Liver (tissue), 9 donors: Measurements from ENCODE around the gene TMEM161B. TPM values are rescaled to one million over a fixed set of nuclear protein-coding genes. Genes with fewer than 3 reads are reported as not detected.
"Not testable (repeated sequence)": the region's sequence is repeated elsewhere in the genome, so short reads cannot be mapped to it uniquely, and the experiment has no call there.

ENCODE experiments used
- DNase-seq: peaks from one replicate; pipeline ENCODE4 v3.0.0-alpha.2; 2017; ENCODE audit warnings: low spot score
- H3K27ac ChIP-seq, 2 donors: one replicate each; pipeline ENCODE4 v1.7.0; 2013; ENCODE audit warnings: inconsistent platforms in 2 of 2, low read length in 2 of 2, control low read depth in 1 of 2, low read depth in 1 of 2, mild to moderate bottlenecking in 1 of 2
- H3K27me3 ChIP-seq, 4 donors: one replicate each; pipeline versions ENCODE4 v1.6.1 to v1.7.0; 2013; ENCODE audit warnings: low read length in 3 of 4, inconsistent platforms in 1 of 4, mild to moderate bottlenecking in 1 of 4, moderate library complexity in 1 of 4; ENCODE audit not compliant: control insufficient read depth in 4 of 4, insufficient read depth in 4 of 4
- H3K36me3 ChIP-seq, 4 donors: one replicate each; pipeline versions ENCODE4 v1.6.1 to v1.7.0; 2013; ENCODE audit warnings: low read length in 3 of 4, mild to moderate bottlenecking in 3 of 4, low read depth in 1 of 4, moderate library complexity in 1 of 4; ENCODE audit not compliant: control insufficient read depth in 4 of 4, insufficient read depth in 3 of 4
- H3K4me1 ChIP-seq, 4 donors: one replicate each; pipeline versions ENCODE4 v1.6.1 to v1.7.0; 2013; ENCODE audit warnings: low read length in 3 of 4, mild to moderate bottlenecking in 3 of 4, moderate library complexity in 1 of 4; ENCODE audit not compliant: control insufficient read depth in 4 of 4, insufficient read depth in 4 of 4
- H3K4me3 ChIP-seq, 3 donors: one replicate each; pipeline versions ENCODE4 v1.6.1 to v1.7.0; 2013; ENCODE audit warnings: low read length in 3 of 3, control low read depth in 1 of 3, low read depth in 1 of 3, mild to moderate bottlenecking in 1 of 3
- H3K9ac ChIP-seq, 2 donors: one replicate each; pipeline ENCODE4 v1.7.0; 2013; ENCODE audit warnings: low read length in 2 of 2, mild to moderate bottlenecking in 2 of 2, moderate library complexity in 2 of 2, control low read depth in 1 of 2, low read depth in 1 of 2
- H3K9me3 ChIP-seq, 4 donors: one replicate each; pipeline versions ENCODE4 v1.6.1 to v1.7.0; 2013; ENCODE audit warnings: low read length in 3 of 4; ENCODE audit not compliant: control insufficient read depth in 4 of 4
- ATF3 ChIP-seq: IDR thresholded peaks from 2 replicates; pipeline ENCODE4 v1.6.1; 2016; ENCODE audit warnings: antibody characterized with exemption
- CTCF ChIP-seq: fragments of 150-350 bp; IDR thresholded peaks from 2 replicates; pipeline ENCODE4 v1.5.1; 2017; ENCODE audit warnings: improper control_type of control experiment, low read depth, low read length; ENCODE audit not compliant: missing input control
- EGR1 ChIP-seq, 2 donors: IDR thresholded peaks; 2 replicates each; pipeline ENCODE4 v1.6.1; 2016 to 2018; ENCODE audit warnings: antibody characterized with exemption in 2 of 2, low read depth in 2 of 2
- FOXA1 ChIP-seq: IDR thresholded peaks from 2 replicates; pipeline ENCODE4 v1.6.1; 2016; ENCODE audit warnings: antibody characterized with exemption
- GABPA ChIP-seq, 2 donors: IDR thresholded peaks in 1 of 2; conservative IDR thresholded peaks in 1 of 2; 2 replicates each; pipeline ENCODE4 v1.6.1; 2016; ENCODE audit warnings: antibody characterized with exemption in 2 of 2, mild to moderate bottlenecking in 1 of 2, moderate library complexity in 1 of 2
- HNF4A ChIP-seq, 2 donors: conservative IDR thresholded peaks; 2 replicates each; pipeline ENCODE4 v1.6.1; 2016; ENCODE audit warnings: antibody characterized with exemption in 2 of 2, mild to moderate bottlenecking in 2 of 2
- HNF4G ChIP-seq: IDR thresholded peaks from 2 replicates; pipeline ENCODE4 v1.6.1; 2016; ENCODE audit warnings: antibody characterized with exemption
- JUND ChIP-seq, 2 donors: IDR thresholded peaks; 2 replicates each; pipeline ENCODE4 v1.6.1; 2016; ENCODE audit warnings: antibody characterized with exemption in 2 of 2
- NR2F2 ChIP-seq: IDR thresholded peaks from 2 replicates; pipeline ENCODE4 v1.6.1; 2016; ENCODE audit warnings: antibody characterized with exemption
- RAD21 ChIP-seq, 2 donors: IDR thresholded peaks; 2 replicates each; pipeline ENCODE4 v1.6.1; 2016; ENCODE audit warnings: antibody characterized with exemption in 2 of 2, mild to moderate bottlenecking in 2 of 2
- RXRA ChIP-seq, 2 donors: IDR thresholded peaks; 2 replicates each; pipeline ENCODE4 v1.6.1; 2017 to 2018; ENCODE audit warnings: antibody characterized with exemption in 2 of 2, mild to moderate bottlenecking in 1 of 2
- TAF1 ChIP-seq: conservative IDR thresholded peaks from 2 replicates; pipeline ENCODE4 v1.6.1; 2016; ENCODE audit warnings: antibody characterized with exemption, mild to moderate bottlenecking
- YY1 ChIP-seq: IDR thresholded peaks from 2 replicates; pipeline ENCODE4 v1.6.1; 2016; ENCODE audit warnings: antibody characterized with exemption, mild to moderate bottlenecking
- WGBS: extraction: QIAGEN DNeasy Blood & Tissue Kit; methylation state at CpG from one replicate; pipeline ENCODE4 v1.1.7; 2013; 5-methylcytosine and 5-hydroxymethylcytosine counted together
- polyA plus RNA-seq, 2 donors: library from polyadenylated mRNA; stranded (reverse) in 1 of 2; unstranded in 1 of 2; fragments of 200-250 nt in 1 of 2; fragments of >200 nt in 1 of 2; fragmentation: Nextera tagmentation in 1 of 2; extraction: Ambion mirVana in 1 of 2; gene quantifications; one replicate each; pipeline versions ENCODE4 v1.2.1 to v1.2.3, GENCODE V29; 2013 to 2015
- total RNA-seq, 2 donors: library from RNA; depleted of rRNA; stranded (reverse); fragments of >200 nt; gene quantifications; one replicate each; pipeline ENCODE4 v1.2.3, GENCODE V29; 2014
- TF ChIP-seq, protein P1 (sequence below): IDR thresholded peaks from 2 replicates; pipeline ENCODE4 v1.6.1; 2016; ENCODE audit warnings: antibody characterized with exemption
- TF ChIP-seq, protein P2 (sequence below): IDR thresholded peaks from 2 replicates; pipeline ENCODE4 v1.6.1; 2016; ENCODE audit warnings: antibody characterized with exemption, mild to moderate bottlenecking
- donor health status: healthy.
- donor health status: healthy.
- donor health status: healthy.
- donor health status: healthy.
- donor health status: healthy.

Gene TMEM161B
- total and polyA plus RNA-seq, 4 donors: 3.9 to 14.2 (median 8.6) TPM

GRCh38 chr5:88189484-88189883, 79.2 kb downstream of the TMEM161B start:
- not testable (repeated sequence) for H3K9ac ChIP-seq, H3K36me3 ChIP-seq, H3K4me1 ChIP-seq, DNase-seq, H3K27me3 ChIP-seq, H3K9me3 ChIP-seq
- Histone ChIP-seq H3K27ac (peak overlapping the region in 1 of 2 donors; percentile 64), H3K4me3 (peak overlapping the region in 2 of 3 donors; percentile 1 to 32)
- peak in 1 of 2 donors; percentile 72 for TF ChIP-seq RAD21 (IDR thresholded peaks at IDR 0.05)
- 77% methylated on average over 4 of the region's 4 CpGs for WGBS

- WGBS: 96% methylated on average over 9 of the region's 9 CpGs
- no peak overlapping the region for H3K4me3 ChIP-seq
- peaks cover 0 to 9% (median 4%) of the 10 kb centered on the region in 4 donors for H3K4me1 ChIP-seq
- no peak overlapping the region for H3K27ac ChIP-seq
- TF ChIP-seq RAD21 (IDR thresholded peaks at IDR 0.05) (no peak), YY1 (no peak), TAF1 (no peak), JUND (IDR thresholded peaks at IDR 0.05) (no peak), CTCF (no peak), HNF4G (no peak), EGR1 (IDR thresholded peaks at IDR 0.05; ENCODE audit: low read depth in 2 of 2) (no peak), ATF3 (no peak), RXRA (IDR thresholded peaks at IDR 0.05) (no peak), HNF4A (conservative IDR thresholded peaks at IDR 0.05) (no peak), GABPA (IDR thresholded peaks at IDR 0.05 in 1 of 2, conservative IDR thresholded peaks at IDR 0.05 in 1 of 2) (no peak), FOXA1 (no peak), NR2F2 (no peak)
- TF ChIP-seq, protein P1, sequence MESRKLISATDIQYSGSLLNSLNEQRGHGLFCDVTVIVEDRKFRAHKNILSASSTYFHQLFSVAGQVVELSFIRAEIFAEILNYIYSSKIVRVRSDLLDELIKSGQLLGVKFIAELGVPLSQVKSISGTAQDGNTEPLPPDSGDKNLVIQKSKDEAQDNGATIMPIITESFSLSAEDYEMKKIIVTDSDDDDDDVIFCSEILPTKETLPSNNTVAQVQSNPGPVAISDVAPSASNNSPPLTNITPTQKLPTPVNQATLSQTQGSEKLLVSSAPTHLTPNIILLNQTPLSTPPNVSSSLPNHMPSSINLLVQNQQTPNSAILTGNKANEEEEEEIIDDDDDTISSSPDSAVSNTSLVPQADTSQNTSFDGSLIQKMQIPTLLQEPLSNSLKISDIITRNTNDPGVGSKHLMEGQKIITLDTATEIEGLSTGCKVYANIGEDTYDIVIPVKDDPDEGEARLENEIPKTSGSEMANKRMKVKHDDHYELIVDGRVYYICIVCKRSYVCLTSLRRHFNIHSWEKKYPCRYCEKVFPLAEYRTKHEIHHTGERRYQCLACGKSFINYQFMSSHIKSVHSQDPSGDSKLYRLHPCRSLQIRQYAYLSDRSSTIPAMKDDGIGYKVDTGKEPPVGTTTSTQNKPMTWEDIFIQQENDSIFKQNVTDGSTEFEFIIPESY: no peak
- TF ChIP-seq, protein P2, sequence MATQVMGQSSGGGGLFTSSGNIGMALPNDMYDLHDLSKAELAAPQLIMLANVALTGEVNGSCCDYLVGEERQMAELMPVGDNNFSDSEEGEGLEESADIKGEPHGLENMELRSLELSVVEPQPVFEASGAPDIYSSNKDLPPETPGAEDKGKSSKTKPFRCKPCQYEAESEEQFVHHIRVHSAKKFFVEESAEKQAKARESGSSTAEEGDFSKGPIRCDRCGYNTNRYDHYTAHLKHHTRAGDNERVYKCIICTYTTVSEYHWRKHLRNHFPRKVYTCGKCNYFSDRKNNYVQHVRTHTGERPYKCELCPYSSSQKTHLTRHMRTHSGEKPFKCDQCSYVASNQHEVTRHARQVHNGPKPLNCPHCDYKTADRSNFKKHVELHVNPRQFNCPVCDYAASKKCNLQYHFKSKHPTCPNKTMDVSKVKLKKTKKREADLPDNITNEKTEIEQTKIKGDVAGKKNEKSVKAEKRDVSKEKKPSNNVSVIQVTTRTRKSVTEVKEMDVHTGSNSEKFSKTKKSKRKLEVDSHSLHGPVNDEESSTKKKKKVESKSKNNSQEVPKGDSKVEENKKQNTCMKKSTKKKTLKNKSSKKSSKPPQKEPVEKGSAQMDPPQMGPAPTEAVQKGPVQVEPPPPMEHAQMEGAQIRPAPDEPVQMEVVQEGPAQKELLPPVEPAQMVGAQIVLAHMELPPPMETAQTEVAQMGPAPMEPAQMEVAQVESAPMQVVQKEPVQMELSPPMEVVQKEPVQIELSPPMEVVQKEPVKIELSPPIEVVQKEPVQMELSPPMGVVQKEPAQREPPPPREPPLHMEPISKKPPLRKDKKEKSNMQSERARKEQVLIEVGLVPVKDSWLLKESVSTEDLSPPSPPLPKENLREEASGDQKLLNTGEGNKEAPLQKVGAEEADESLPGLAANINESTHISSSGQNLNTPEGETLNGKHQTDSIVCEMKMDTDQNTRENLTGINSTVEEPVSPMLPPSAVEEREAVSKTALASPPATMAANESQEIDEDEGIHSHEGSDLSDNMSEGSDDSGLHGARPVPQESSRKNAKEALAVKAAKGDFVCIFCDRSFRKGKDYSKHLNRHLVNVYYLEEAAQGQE: no peak
- H3K27me3 ChIP-seq: no peaks in the 10 kb centered on the region
- no peak for DNase-seq
- peaks cover 0 to 3% (median 0%) of the 10 kb centered on the region in 4 donors for H3K9me3 ChIP-seq
- no peaks in the 10 kb centered on the region for H3K36me3 ChIP-seq
- H3K9ac ChIP-seq: no peak overlapping the region
Observed at GRCh38 chr5:88188458-88189132, 80.0 kb downstream of the TMEM161B start.
